Cortex of kidney (tissue), 1 donor: ENCODE results near the gene KLRC1.
"Not testable (repeated sequence)": the region's sequence is repeated elsewhere in the genome, so short reads cannot be mapped to it uniquely, and the experiment has no call there.

Source experiments
- DNase-seq: peaks from one replicate; lab custom pipeline; 2025; lab: John Stamatoyannopoulos, UW

Gene KLRC1

DNA sequence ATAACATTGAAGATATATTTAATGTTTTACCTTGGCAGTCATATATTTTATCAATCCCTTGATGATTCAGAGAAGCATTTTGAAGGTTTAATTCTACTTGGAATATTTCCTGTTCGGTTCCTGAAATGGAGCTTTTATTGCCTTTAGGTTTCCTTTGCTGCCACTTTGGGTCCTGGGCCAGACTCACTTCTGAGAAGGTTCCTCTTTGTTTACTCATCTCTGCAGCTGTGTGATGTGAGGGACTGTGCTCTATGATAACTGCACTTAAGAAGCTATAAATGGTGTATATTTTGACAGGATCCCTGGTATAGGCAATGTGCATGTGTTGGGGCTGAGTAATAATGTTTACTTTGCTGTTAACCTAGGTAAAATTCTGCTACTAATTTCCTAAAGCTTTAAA, 32.8 kb downstream of the KLRC1 start, which contains the start of gene KLRC3:
KLRC3 (minus strand) TSS at position 262 of the 400 bp plus-strand sequence; CDS start at position 217, 45 bp downstream.
- DNase-seq = not testable (repeated sequence)

- no peak for DNase-seq
These were observed 43.8 kb downstream of the KLRC1 start, which contains the start of gene KLRC4 for GRCh38 chr12:10409392-10409791. TSS of gene KLRC4 (minus strand) at chr12:10409757. CDS start at chr12:10409575, 182 bp downstream.

GRCh38 chr12:10408842-10409241, 44.3 kb downstream of the KLRC1 start:
- no peak for DNase-seq

GRCh38 chr12:10406725-10407124, 46.5 kb downstream of the KLRC1 start:
- no peak for DNase-seq

- no peak for DNase-seq
These were observed 47.9 kb downstream of the KLRC1 start for GRCh38 chr12:10405294-10405693.

DNA sequence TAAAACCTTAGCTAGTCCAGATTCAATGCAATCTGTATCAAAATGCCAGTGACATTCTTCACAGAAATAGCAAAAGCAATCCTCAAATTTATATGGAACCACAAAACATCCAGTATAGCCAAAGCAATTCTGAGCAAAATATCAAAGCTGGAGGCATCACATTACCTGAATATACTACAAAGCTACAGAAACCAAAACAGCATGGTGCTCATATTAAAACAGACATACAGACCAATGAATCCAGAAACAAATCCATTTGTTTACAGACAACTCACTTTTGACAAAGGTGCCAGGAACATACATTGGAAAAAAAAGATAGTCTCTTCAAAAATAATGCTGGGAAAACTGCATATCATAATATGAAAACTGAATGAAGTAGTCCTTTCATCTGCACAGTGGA, 48.4 kb downstream of the KLRC1 start:
- DNase-seq = no peak

- no peak for DNase-seq
These were observed 52.3 kb downstream of the KLRC1 start for GRCh38 chr12:10400829-10401228.

GRCh38 chr12:10398168-10398567, 55.0 kb downstream of the KLRC1 start:
- DNase-seq = no peak

DNA sequence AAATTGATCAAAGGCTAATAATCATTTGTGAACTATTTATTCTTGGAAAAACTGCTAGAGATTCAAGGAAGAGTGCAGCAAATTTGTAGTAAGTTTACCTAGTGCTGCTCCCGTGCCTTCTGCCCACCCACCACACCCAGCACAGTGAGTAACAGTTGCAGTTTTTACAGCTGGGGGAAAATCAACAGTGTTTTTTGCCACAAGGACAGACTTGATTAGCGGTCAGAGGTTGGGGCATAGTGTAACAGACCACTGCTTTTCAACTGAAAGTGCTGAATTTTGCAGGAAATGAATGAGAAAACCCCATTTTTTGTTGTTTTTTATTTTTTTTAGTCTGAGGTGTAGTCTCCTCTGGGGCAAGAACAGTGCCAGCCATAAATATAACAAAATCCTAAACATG, 55.9 kb downstream of the KLRC1 start:
- no peak for DNase-seq

- DNase-seq = not testable (repeated sequence)
These were observed 57.0 kb downstream of the KLRC1 start for GRCh38 chr12:10396176-10396575.
